ENCODE data around the gene ALK. TPM values are rescaled to one million over a fixed set of nuclear protein-coding genes. Genes with fewer than 3 reads are reported as not detected.
A peak's percentile ranks its signal among the peaks of the same experiment; 100 is the strongest.

ALK gene
- total RNA-seq, 1 experiment from 2014 or later: 0.87 TPM

DNA sequence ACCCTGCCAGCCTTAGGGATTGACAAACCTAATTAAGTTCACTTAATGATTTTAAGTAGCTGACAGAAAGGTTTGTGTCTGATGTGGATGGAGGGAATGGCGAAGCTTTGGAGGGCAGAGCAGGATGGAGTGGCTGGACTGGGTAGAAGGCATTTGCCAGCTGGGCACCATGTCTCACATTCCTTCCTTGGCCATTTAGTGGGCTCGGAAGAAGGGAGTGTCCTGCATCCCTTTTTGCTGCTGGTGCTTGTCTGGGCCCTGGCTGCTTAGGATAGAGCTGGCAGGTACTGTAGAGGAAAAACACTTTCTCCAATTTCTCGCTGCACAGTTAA is 639.5 kb downstream of the ALK start:
- CTCF ChIA-PET: interaction anchor here (0.6 kb wide), 1 partner anchor 335 kb away, joined by 4 read pairs; no protein-coding TSS in a partner anchor
- intact Hi-C loops (cut with micrococcal nuclease): no loop called here
- BruUV-seq (replicated peaks): no TSS peak
- Histone ChIP-seq H3K27me3 (ENCODE audit: low read length) (no peaks in the 10 kb centered on the region), H3K4me1 (ENCODE audit: insufficient read depth, low read length) (no peaks in the 10 kb centered on the region), H3K4me2 (ENCODE audit: low read length) (no peak overlapping the region), H2AFZ (ENCODE audit: low read length) (no peak overlapping the region), H3K9me2 (replicated peaks; ENCODE audit: low read length) (no peaks in the 10 kb centered on the region), H3K9ac (ENCODE audit: low read length) (no peak overlapping the region), H3F3A (ENCODE audit: low read length, unreplicated experiment) (no peaks in the 10 kb centered on the region), H3K79me2 (ENCODE audit: low read length) (no peaks in the 10 kb centered on the region), H3K4me3 (ENCODE audit: low read length) (no peak overlapping the region), H3K36me3 (ENCODE audit: low read depth, low read length) (no peaks in the 10 kb centered on the region), H4K20me1 (ENCODE audit: low read length) (no peaks in the 10 kb centered on the region), H3K9me3 (ENCODE audit: low read length) (peaks cover 4% of the 10 kb centered on the region; the same call in 1 of the 2 replicates), H3K27ac (ENCODE audit: low read length) (no peak overlapping the region)
- no peak for TF ChIP-seq EZH2 (IDR thresholded peaks at IDR 0.05; ENCODE audit: low read length, unreplicated experiment)
- TF ChIP-seq, protein P1, sequence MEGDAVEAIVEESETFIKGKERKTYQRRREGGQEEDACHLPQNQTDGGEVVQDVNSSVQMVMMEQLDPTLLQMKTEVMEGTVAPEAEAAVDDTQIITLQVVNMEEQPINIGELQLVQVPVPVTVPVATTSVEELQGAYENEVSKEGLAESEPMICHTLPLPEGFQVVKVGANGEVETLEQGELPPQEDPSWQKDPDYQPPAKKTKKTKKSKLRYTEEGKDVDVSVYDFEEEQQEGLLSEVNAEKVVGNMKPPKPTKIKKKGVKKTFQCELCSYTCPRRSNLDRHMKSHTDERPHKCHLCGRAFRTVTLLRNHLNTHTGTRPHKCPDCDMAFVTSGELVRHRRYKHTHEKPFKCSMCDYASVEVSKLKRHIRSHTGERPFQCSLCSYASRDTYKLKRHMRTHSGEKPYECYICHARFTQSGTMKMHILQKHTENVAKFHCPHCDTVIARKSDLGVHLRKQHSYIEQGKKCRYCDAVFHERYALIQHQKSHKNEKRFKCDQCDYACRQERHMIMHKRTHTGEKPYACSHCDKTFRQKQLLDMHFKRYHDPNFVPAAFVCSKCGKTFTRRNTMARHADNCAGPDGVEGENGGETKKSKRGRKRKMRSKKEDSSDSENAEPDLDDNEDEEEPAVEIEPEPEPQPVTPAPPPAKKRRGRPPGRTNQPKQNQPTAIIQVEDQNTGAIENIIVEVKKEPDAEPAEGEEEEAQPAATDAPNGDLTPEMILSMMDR (conservative IDR thresholded peaks at IDR 0.05; ENCODE audit: low read depth, low read length): no peak
- POLR2A ChIA-PET (ENCODE audit: unreplicated experiment): no interaction called here
- no peak for DNase-seq
- no peak for ATAC-seq

DNA sequence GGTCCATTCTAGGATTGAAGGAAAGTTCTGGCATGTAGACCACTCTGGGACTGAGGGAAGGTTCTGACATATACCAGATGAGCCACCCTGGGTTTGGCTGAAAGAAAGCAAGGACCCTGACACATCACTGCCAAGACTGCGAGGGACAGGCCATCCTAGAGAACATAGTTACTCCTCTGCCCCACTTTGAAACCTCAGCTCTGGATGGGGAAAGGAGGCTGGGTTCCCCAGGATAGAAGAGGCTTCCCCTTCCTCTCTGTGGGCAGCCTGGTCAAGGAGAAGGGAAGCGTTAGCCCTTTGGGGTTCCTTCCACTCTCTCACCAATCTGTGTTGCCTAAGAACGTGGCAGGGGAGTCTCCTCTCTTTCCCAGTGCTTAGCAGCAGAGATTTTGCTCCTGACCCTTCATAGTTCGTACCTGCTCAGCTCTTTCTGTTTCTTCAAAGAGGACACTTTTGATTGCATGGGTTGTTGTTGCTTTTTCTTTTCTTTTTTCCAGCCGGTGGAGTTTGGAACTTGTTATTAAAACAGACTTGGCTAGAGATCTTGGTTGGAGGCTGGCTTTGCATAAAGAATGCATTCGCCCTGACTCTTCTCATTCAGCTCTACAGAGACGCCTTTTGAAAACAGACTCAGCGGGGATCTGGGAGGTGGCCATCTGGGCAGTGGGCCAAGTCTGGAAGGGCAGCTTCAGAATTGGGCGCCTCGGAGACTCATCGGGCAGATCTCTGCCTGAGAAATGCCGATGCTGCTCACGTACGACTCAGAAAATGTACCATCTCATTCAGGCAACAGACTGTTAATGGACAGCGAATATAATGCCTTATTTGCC is 640.1 kb downstream of the ALK start:
- Histone ChIP-seq H2AFZ (ENCODE audit: low read length) (no peak overlapping the region), H4K20me1 (ENCODE audit: low read length) (no peaks in the 10 kb centered on the region), H3K9me2 (replicated peaks; ENCODE audit: low read length) (no peaks in the 10 kb centered on the region), H3K27me3 (ENCODE audit: low read length) (no peaks in the 10 kb centered on the region), H3K4me1 (ENCODE audit: insufficient read depth, low read length) (no peaks in the 10 kb centered on the region), H3K4me3 (ENCODE audit: low read length) (no peak overlapping the region), H3F3A (ENCODE audit: low read length, unreplicated experiment) (no peaks in the 10 kb centered on the region), H3K36me3 (ENCODE audit: low read depth, low read length) (no peaks in the 10 kb centered on the region), H3K9ac (ENCODE audit: low read length) (no peak overlapping the region), H3K79me2 (ENCODE audit: low read length) (no peaks in the 10 kb centered on the region), H3K9me3 (ENCODE audit: low read length) (peaks cover 4% of the 10 kb centered on the region; the same call in 1 of the 2 replicates), H3K4me2 (ENCODE audit: low read length) (no peak overlapping the region), H3K27ac (ENCODE audit: low read length) (no peak overlapping the region)
- DNase-seq (peak; percentile 55), ATAC-seq (peak; percentile 48; the same call in 1 of the 2 replicates)
- no TSS peak for BruUV-seq (replicated peaks)
- TF ChIP-seq EZH2 (IDR thresholded peaks at IDR 0.05; ENCODE audit: low read length, unreplicated experiment) (no peak), EZH2phosphoT487 (IDR thresholded peaks at IDR 0.05; ENCODE audit: borderline replicate concordance, low read length) (no peak)
- TF ChIP-seq, protein P1 (conservative IDR thresholded peaks at IDR 0.05; ENCODE audit: low read depth, low read length): no peak
- ChIA-PET CTCF (interaction anchor here (0.6 kb wide), 1 partner anchor 334 kb away, joined by 4 read pairs; no protein-coding TSS in a partner anchor), POLR2A (ENCODE audit: unreplicated experiment) (no interaction called here)
- intact Hi-C loops (cut with micrococcal nuclease): no loop called here

DNA sequence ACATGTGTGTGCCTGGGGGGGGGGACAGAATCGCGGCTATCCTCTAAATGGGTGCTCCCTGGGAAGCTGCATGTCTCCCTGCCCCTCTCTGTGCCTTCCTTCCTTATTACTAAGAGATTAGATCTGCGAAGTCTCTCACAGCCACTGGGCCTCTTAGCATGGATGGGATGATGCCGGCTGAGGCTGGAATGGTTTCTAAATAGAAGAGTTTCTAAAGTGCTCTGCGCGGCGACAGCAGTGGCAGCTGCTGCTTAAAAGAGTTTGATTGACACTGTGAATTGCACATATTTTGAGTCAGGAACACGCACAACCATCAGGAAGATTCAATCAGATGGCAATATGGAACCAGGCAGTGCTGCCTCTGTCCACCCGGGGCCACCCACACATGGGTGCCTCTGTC is 642.4 kb downstream of the ALK start:
- BruUV-seq (replicated peaks): no TSS peak
- no peak for ATAC-seq
- H3K9me2 ChIP-seq (replicated peaks; ENCODE audit: low read length): no peaks in the 10 kb centered on the region
- DNase-seq: no peak
- H3K4me3 ChIP-seq (ENCODE audit: low read length): no peak overlapping the region
- intact Hi-C loops (cut with micrococcal nuclease): no loop called here
- H3K79me2 ChIP-seq (ENCODE audit: low read length): no peaks in the 10 kb centered on the region
- H2AFZ ChIP-seq (ENCODE audit: low read length): no peak overlapping the region
- H3K4me2 ChIP-seq (ENCODE audit: low read length): no peak overlapping the region
- peaks cover 4% of the 10 kb centered on the region; the same call in 1 of the 2 replicates for H3K9me3 ChIP-seq (ENCODE audit: low read length)
- no peaks in the 10 kb centered on the region for H4K20me1 ChIP-seq (ENCODE audit: low read length)
- no peaks in the 10 kb centered on the region for H3K27me3 ChIP-seq (ENCODE audit: low read length)
- TF ChIP-seq EZH2 (IDR thresholded peaks at IDR 0.05; ENCODE audit: low read length, unreplicated experiment) (no peak), EZH2phosphoT487 (IDR thresholded peaks at IDR 0.05; ENCODE audit: borderline replicate concordance, low read length) (no peak)
- TF ChIP-seq, protein P1 (conservative IDR thresholded peaks at IDR 0.05; ENCODE audit: low read depth, low read length): no peak
- H3F3A ChIP-seq (ENCODE audit: low read length, unreplicated experiment): no peaks in the 10 kb centered on the region
- ChIA-PET POLR2A (ENCODE audit: unreplicated experiment) (no interaction called here), CTCF (no interaction called here)
- H3K36me3 ChIP-seq (ENCODE audit: low read depth, low read length): no peaks in the 10 kb centered on the region
- H3K27ac ChIP-seq (ENCODE audit: low read length): no peak overlapping the region
- peaks cover 10% of the 10 kb centered on the region for H3K4me1 ChIP-seq (ENCODE audit: insufficient read depth, low read length)
- H3K9ac ChIP-seq (ENCODE audit: low read length): no peak overlapping the region
